HG03159 (cell line): ENCODE data around the gene CCDC194.

Experiments
- ATAC-seq: cut with Tn5 transposase; IDR thresholded peaks from one replicate; pipeline ENCODE4 v1.9.1; 2021; ENCODE audit warnings: mild to moderate bottlenecking, moderate library complexity; ENCODE audit not compliant: unreplicated experiment

CCDC194 gene

GRCh38 chr19:17406046-17406886 is 12.3 kb upstream of the CCDC194 start:
- peak; percentile 4 for ATAC-seq

- ATAC-seq: peak; percentile 74
These were observed 11.5 kb upstream of the CCDC194 start, which contains the start of gene BST2 for GRCh38 chr19:17405250-17406045. BST2 (minus strand) TSS chr19:17405630; CDS start chr19:17405575, 55 bp downstream.

GRCh38 chr19:17404621-17405249 is 10.7 kb upstream of the CCDC194 start:
- ATAC-seq: peak; percentile 1

- no peak for ATAC-seq
These were observed 10.0 kb upstream of the CCDC194 start for GRCh38 chr19:17404015-17404414.

GRCh38 chr19:17402982-17403855 is 9.2 kb upstream of the CCDC194 start:
- no peak for ATAC-seq

- ATAC-seq: no peak
These were observed 7.6 kb upstream of the CCDC194 start for GRCh38 chr19:17401628-17402027.

- ATAC-seq: no peak
These were observed 5.0 kb upstream of the CCDC194 start for GRCh38 chr19:17398902-17399527.

GRCh38 chr19:17394891-17395415 is 957 bp upstream of the CCDC194 start:
- no peak for ATAC-seq

- no peak for ATAC-seq
These were observed 994 bp downstream of the CCDC194 start for GRCh38 chr19:17393002-17393401.

- peak; percentile 25 for ATAC-seq
These were observed 2.4 kb downstream of the CCDC194 start for GRCh38 chr19:17391371-17392151.

- peak; percentile 86 for ATAC-seq
These were observed 3.2 kb downstream of the CCDC194 start for GRCh38 chr19:17390665-17391370.

GRCh38 chr19:17389957-17390664 is 3.9 kb downstream of the CCDC194 start:
- no peak for ATAC-seq

GRCh38 chr19:17389288-17389687 is 4.7 kb downstream of the CCDC194 start:
- no peak for ATAC-seq

- ATAC-seq: no peak
These were observed 8.0 kb downstream of the CCDC194 start for GRCh38 chr19:17385878-17386611.

GRCh38 chr19:17380426-17381138 is 13.4 kb downstream of the CCDC194 start:
- ATAC-seq: no peak

GRCh38 chr19:17379221-17379631 is 14.8 kb downstream of the CCDC194 start:
- no peak for ATAC-seq
